ENCODE measurements around the gene RACK1. TPM values are rescaled to one million over a fixed set of nuclear protein-coding genes. Genes with fewer than 3 reads are reported as not detected.

Gene RACK1
- total and polyA plus RNA-seq, 2 of the 13 experiments (the other 11 are each of a cell fraction or from before 2014, with no cell fraction given): 2,514 to 6,141 TPM

- TF ChIP-seq ZNF430 (CRISPR knock-in tag; IDR thresholded peaks at IDR 0.05): peak; percentile 82
- peak; percentile 91; the same call in 1 of the 2 replicates for TF ChIP-seq RBFOX2 (IDR thresholded peaks at IDR 0.05; ENCODE audit: low read depth, low read length)
- 0 out of 2 replicates have a peak, but pooled peaks have one; percentile 76 for TF ChIP-seq FLYWCH1 (CRISPR knock-in tag; IDR thresholded peaks at IDR 0.05)
- TF ChIP-seq ZNF564 (CRISPR knock-in tag; IDR thresholded peaks at IDR 0.05): 0 out of 2 replicates have a peak, but pooled peaks have one; percentile 78
- TF ChIP-seq CENPT (CRISPR knock-in tag; IDR thresholded peaks at IDR 0.05; ENCODE audit: low read depth): 0 out of 2 replicates have a peak, but pooled peaks have one; percentile 24
- TF ChIP-seq MLX (CRISPR knock-in tag; IDR thresholded peaks at IDR 0.05): 0 out of 2 replicates have a peak, but pooled peaks have one; percentile 70
- TF ChIP-seq KMT2B (CRISPR knock-in tag; IDR thresholded peaks at IDR 0.05): peak; percentile 88; the same call in 1 of the 2 replicates
- TF ChIP-seq DR1 (CRISPR knock-in tag; IDR thresholded peaks at IDR 0.05): peak; percentile 59; the same call in 1 of the 2 replicates
- TF ChIP-seq TFDP1 (CRISPR knock-in tag; IDR thresholded peaks at IDR 0.05; ENCODE audit: borderline replicate concordance): peak; percentile 59; the same call in 1 of the 2 replicates
- 0 out of 2 replicates have a peak, but pooled peaks have one; percentile 70 for TF ChIP-seq DNMT3B (CRISPR knock-in tag; conservative IDR thresholded peaks at IDR 0.05)
- TF ChIP-seq ZNF720 (CRISPR knock-in tag; IDR thresholded peaks at IDR 0.05): no peak; the same call in 1 of the 2 replicates
- 0 out of 4 replicates have a peak, but pooled peaks of 1 of the 2 experiments have one; percentile 10 for TF ChIP-seq EP300 (IDR thresholded peaks at IDR 0.05; ENCODE audit: low read depth in 2 of 2, low read length in 2 of 2)
- peak; percentile 36; the same call in 1 of the 2 replicates for TF ChIP-seq EP300 (CRISPR knock-in tag; IDR thresholded peaks at IDR 0.05; ENCODE audit: borderline replicate concordance)
- 0 out of 2 replicates have a peak, but pooled peaks have one; percentile 29 for TF ChIP-seq NFKBIZ (CRISPR knock-in tag; IDR thresholded peaks at IDR 0.05)
- TF ChIP-seq MAX (IDR thresholded peaks at IDR 0.05): peak; percentile 89
- TF ChIP-seq MAFG (CRISPR knock-in tag; IDR thresholded peaks at IDR 0.05): peak; percentile 5; the same call in 1 of the 2 replicates
- TF ChIP-seq CREB1 (IDR thresholded peaks at IDR 0.05): peak; percentile 93
- TF ChIP-seq CREB1 (CRISPR knock-in tag; IDR thresholded peaks at IDR 0.05): peak; percentile 97
- peak; percentile 42; the same call in 1 of the 2 replicates for TF ChIP-seq TCF7 (IDR thresholded peaks at IDR 0.05; ENCODE audit: low read depth)
- TF ChIP-seq ZNF607 (CRISPR knock-in tag; IDR thresholded peaks at IDR 0.05; ENCODE audit: borderline replicate concordance): peak; percentile 52
- TF ChIP-seq BCL3 (CRISPR knock-in tag; IDR thresholded peaks at IDR 0.05): no peak
- peak; percentile 91 for TF ChIP-seq MXD4 (CRISPR knock-in tag; IDR thresholded peaks at IDR 0.05)
- peak; percentile 23; the same call in 1 of the 2 replicates for TF ChIP-seq HOMEZ (CRISPR knock-in tag; IDR thresholded peaks at IDR 0.05; ENCODE audit: low read depth)
- TF ChIP-seq TRAFD1 (CRISPR knock-in tag; IDR thresholded peaks at IDR 0.05; ENCODE audit: borderline replicate concordance): peak; percentile 55; the same call in 1 of the 2 replicates
These were observed 17.1 kb upstream of the RACK1 start, which contains the start of gene TRIM52 (continued) for GRCh38 chr5:181260720-181261319.

All from HepG2 (cell line).